A549 (cell line): ENCODE data around the gene KCNH8.

Source experiments
- EP300 ChIP-seq, 2 experiments: fragments of >200 bp; sonication (Bioruptor Twin); formaldehyde crosslinking; IDR thresholded peaks; 2 replicates in 1 of 2; 3 replicates in 1 of 2; pipeline ENCODE4 v1.6.1; 2016 to 2017
- JUN ChIP-seq, 2 experiments: fragments of >200 bp; sonication (Bioruptor Twin); formaldehyde crosslinking; IDR thresholded peaks; 2 replicates in 1 of 2; 3 replicates in 1 of 2; pipeline ENCODE4 v1.6.1; 2016 to 2017

DNA sequence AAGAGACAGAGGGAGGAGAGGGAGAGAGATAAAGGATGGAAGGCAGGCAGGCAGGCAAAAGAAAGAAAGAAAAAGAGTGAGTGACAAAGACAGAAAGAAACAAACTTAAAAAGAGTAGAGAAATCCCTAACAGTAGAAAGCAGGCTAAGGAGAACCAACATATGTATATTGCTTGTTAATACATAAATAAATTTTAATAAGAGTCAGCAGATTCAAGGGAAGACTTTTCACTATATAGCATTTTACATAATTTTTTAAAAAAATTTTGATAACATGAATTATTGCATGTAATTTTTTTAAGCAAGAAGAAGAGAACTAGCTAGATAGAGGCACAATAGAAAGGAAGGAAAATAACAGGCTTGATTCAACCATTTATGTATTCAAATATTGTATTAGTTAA is 291.6 kb downstream of the KCNH8 start:
- TF ChIP-seq JUN (IDR thresholded peaks at IDR 0.05) (no peak), EP300 (IDR thresholded peaks at IDR 0.05) (no peak)
